ENCODE data around the gene GTF3C2. TPM values are rescaled to one million over a fixed set of nuclear protein-coding genes. Genes with fewer than 3 reads are reported as not detected.

GTF3C2 gene
- total and polyA plus RNA-seq, 10 of the 15 experiments (the other 5 are each of a cell fraction or from before 2014, with no cell fraction given): 45.9 to 105 (median 80.3) TPM

- ChIA-PET CTCF (no interaction called here), RAD21 (ENCODE audit: unreplicated experiment) (no interaction called here), POLR2A (no interaction called here), SMC1A (ENCODE audit: uncharacterized antibody, unreplicated experiment) (no interaction called here)
- Histone ChIP-seq H4K20me1 (ENCODE audit: control insufficient read depth, insufficient read depth) (no peaks in the 10 kb centered on the region), H3K9me3 (replicated peaks; ENCODE audit: control insufficient read depth, insufficient read depth, low read length) (no peaks in the 10 kb centered on the region; the same call in 2 of the 3 replicates), H3K4me1 (ENCODE audit: control insufficient read depth, insufficient read depth, low read length) (no peaks in the 10 kb centered on the region), H3K36me3 (ENCODE audit: control insufficient read depth in 2 of 2, insufficient read depth in 2 of 2, low read length in 1 of 2) (peaks cover 0 to 3% of the 10 kb centered on the region in 2 experiments; a peak in 1 of 4 replicates), H3K79me2 (ENCODE audit: control insufficient read depth, insufficient read depth, low read length) (no peaks in the 10 kb centered on the region), H3K4me2 (ENCODE audit: control insufficient read depth, insufficient read depth) (no peak overlapping the region), H3K27ac (ENCODE audit: control insufficient read depth, insufficient read depth) (no peak overlapping the region), H3K27me3 (replicated peaks in 1 of 2; ENCODE audit: control insufficient read depth in 2 of 2, insufficient read depth in 2 of 2, low read length in 1 of 2) (no peaks in the 10 kb centered on the region; a peak in 1 of 4 replicates), H3K4me3 (no peak overlapping the region), H2AFZ (ENCODE audit: control insufficient read depth, low read depth, low read length) (no peak overlapping the region), H3K9ac (ENCODE audit: control insufficient read depth, insufficient read depth, low read length) (no peak overlapping the region)
- ATAC-seq (no peak), DNase-seq (ENCODE audit: low read depth, low spot score) (no peak), FAIRE-seq (no peak)
- intact Hi-C loops (cut with micrococcal nuclease; ENCODE audit: unreplicated experiment) (no loop called here), in situ Hi-C loops (cut with MboI) (no loop called here)
- WGBS (ENCODE audit: insufficient coverage, insufficient replicate concordance, low lambda C conversion rate, missing lambda C conversion rate): 87% methylated on average over 43 of the region's 75 CpGs
- no TSS peak for BruUV-seq (replicated peaks)
- TF ChIP-seq ZNF207 (IDR thresholded peaks at IDR 0.05; ENCODE audit: borderline replicate concordance) (no peak), POLR2AphosphoS2 (IDR thresholded peaks at IDR 0.05; ENCODE audit: low read depth, low read length) (no peak), ESRRA (IDR thresholded peaks at IDR 0.05; ENCODE audit: low read length) (no peak), SMARCA5 (IDR thresholded peaks at IDR 0.05) (no peak), NBN (IDR thresholded peaks at IDR 0.05) (no peak)
Observed at GRCh38 chr2:27307545-27308358, 48.8 kb downstream of the GTF3C2 start.

DNA sequence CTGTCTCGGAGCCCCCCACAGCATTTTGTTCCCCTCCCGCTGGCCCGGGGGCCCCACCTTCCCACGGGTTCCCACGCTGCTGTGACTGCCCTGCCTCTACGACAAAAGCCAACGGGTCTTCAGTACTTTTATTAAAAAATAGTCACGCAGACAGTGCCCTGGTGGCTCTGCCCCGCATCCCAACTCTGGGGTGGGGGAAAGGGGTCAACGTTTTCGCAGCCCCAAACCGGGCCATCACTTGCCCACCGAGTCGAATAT, 49.3 kb downstream of the GTF3C2 start:
- Histone ChIP-seq H3K4me2 (ENCODE audit: control insufficient read depth, insufficient read depth) (no peak overlapping the region), H3K27me3 (replicated peaks in 1 of 2; ENCODE audit: control insufficient read depth in 2 of 2, insufficient read depth in 2 of 2, low read length in 1 of 2) (no peaks in the 10 kb centered on the region; a peak in 1 of 4 replicates), H4K20me1 (ENCODE audit: control insufficient read depth, insufficient read depth) (no peaks in the 10 kb centered on the region), H3K36me3 (ENCODE audit: control insufficient read depth in 2 of 2, insufficient read depth in 2 of 2, low read length in 1 of 2) (peaks cover 0 to 3% of the 10 kb centered on the region in 2 experiments; a peak in 1 of 4 replicates), H3K79me2 (ENCODE audit: control insufficient read depth, insufficient read depth, low read length) (no peaks in the 10 kb centered on the region), H3K4me3 (no peak overlapping the region), H3K27ac (ENCODE audit: control insufficient read depth, insufficient read depth) (no peak overlapping the region), H3K4me1 (ENCODE audit: control insufficient read depth, insufficient read depth, low read length) (no peaks in the 10 kb centered on the region), H3K9me3 (replicated peaks; ENCODE audit: control insufficient read depth, insufficient read depth, low read length) (no peaks in the 10 kb centered on the region; the same call in 2 of the 3 replicates), H2AFZ (ENCODE audit: control insufficient read depth, low read depth, low read length) (no peak overlapping the region), H3K9ac (ENCODE audit: control insufficient read depth, insufficient read depth, low read length) (no peak overlapping the region)
- ATAC-seq (no peak), FAIRE-seq (no peak), DNase-seq (ENCODE audit: low read depth, low spot score) (no peak)
- ChIA-PET CTCF (no interaction called here), RAD21 (ENCODE audit: unreplicated experiment) (no interaction called here), POLR2A (no interaction called here), SMC1A (ENCODE audit: uncharacterized antibody, unreplicated experiment) (no interaction called here)
- 60% methylated on average over 9 of the region's 14 CpGs for WGBS (ENCODE audit: insufficient coverage, insufficient replicate concordance, low lambda C conversion rate, missing lambda C conversion rate)
- intact Hi-C loops (cut with micrococcal nuclease; ENCODE audit: unreplicated experiment) (no loop called here), in situ Hi-C loops (cut with MboI) (no loop called here)
- no TSS peak for BruUV-seq (replicated peaks)
- no peak for TF ChIP-seq NR2F1 (conservative IDR thresholded peaks at IDR 0.05)
- no peak for TF ChIP-seq CBX5 (IDR thresholded peaks at IDR 0.05; ENCODE audit: low read depth)
- TF ChIP-seq ZZZ3 (IDR thresholded peaks at IDR 0.05; ENCODE audit: control insufficient read depth, insufficient read length, low read depth): no peak
- no peak for TF ChIP-seq SUPT20H (IDR thresholded peaks at IDR 0.05; ENCODE audit: borderline replicate concordance, control insufficient read depth, low read depth, low read length)
- TF ChIP-seq ZNF217 (IDR thresholded peaks at IDR 0.05): no peak
- TF ChIP-seq NBN (IDR thresholded peaks at IDR 0.05): no peak
- no peak for TF ChIP-seq RCOR1 (conservative IDR thresholded peaks at IDR 0.05; ENCODE audit: low read depth, low read length)
- no peak for TF ChIP-seq KAT2A (conservative IDR thresholded peaks at IDR 0.05; ENCODE audit: control insufficient read depth, low read depth, low read length)
- TF ChIP-seq E2F4 (IDR thresholded peaks at IDR 0.05; ENCODE audit: low read depth, low read length): no peak
- TF ChIP-seq TBL1XR1 (IDR thresholded peaks at IDR 0.05; ENCODE audit: low read depth, low read length): no peak
- TF ChIP-seq USF2 (IDR thresholded peaks at IDR 0.05; ENCODE audit: borderline replicate concordance, low read depth, low read length): no peak
- no peak for TF ChIP-seq KLF5 (IDR thresholded peaks at IDR 0.05; ENCODE audit: partially characterized antibody)
- TF ChIP-seq, protein P1, sequence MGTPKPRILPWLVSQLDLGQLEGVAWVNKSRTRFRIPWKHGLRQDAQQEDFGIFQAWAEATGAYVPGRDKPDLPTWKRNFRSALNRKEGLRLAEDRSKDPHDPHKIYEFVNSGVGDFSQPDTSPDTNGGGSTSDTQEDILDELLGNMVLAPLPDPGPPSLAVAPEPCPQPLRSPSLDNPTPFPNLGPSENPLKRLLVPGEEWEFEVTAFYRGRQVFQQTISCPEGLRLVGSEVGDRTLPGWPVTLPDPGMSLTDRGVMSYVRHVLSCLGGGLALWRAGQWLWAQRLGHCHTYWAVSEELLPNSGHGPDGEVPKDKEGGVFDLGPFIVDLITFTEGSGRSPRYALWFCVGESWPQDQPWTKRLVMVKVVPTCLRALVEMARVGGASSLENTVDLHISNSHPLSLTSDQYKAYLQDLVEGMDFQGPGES (IDR thresholded peaks at IDR 0.05): no peak

All from GM12878 (cell line).